K562 (cell line): ENCODE results near the gene OPTN. TPM values are rescaled to one million over a fixed set of nuclear protein-coding genes. Genes with fewer than 3 reads are reported as not detected.

Experiments
- CGGBP1 ChIP-seq: fragments of 250-450 bp; sonication (Bioruptor Pico); IDR thresholded peaks from 2 replicates; pipeline ENCODE4 v1.9.0; 2021; ENCODE audit warnings: mild to moderate bottlenecking
- ERF ChIP-seq: fragments of 450-650 bp; formaldehyde crosslinking; IDR thresholded peaks from 2 replicates; pipeline ENCODE4 v1.4.0; 2020; ENCODE audit warnings: mild to moderate bottlenecking, mixed read lengths
- FIP1L1 ChIP-seq: fragments of 200-400 bp; formaldehyde crosslinking; IDR thresholded peaks from 2 replicates; pipeline ENCODE4 v1.6.1; 2018; ENCODE audit warnings: mild to moderate bottlenecking, low read depth, low read length; ENCODE audit not compliant: poor library complexity, severe bottlenecking
- KDM2B ChIP-seq: fragments of 250-450 bp; sonication (Bioruptor Pico); IDR thresholded peaks from 2 replicates; pipeline ENCODE4 v1.8.0; 2021; ENCODE audit warnings: mild to moderate bottlenecking, moderate library complexity
- MAZ ChIP-seq, 2 experiments: fragments of 450-650 bp in 1 of 2; sonication (generic) in 1 of 2; formaldehyde crosslinking; IDR thresholded peaks in 1 of 2; conservative IDR thresholded peaks in 1 of 2; 2 replicates each; pipeline versions ENCODE4 v1.4.0 to v1.5.0; 2020; ENCODE audit warnings: mild to moderate bottlenecking in 1 of 2, missing genetic modification reagents in 1 of 2
- PML ChIP-seq: IDR thresholded peaks from 2 replicates; pipeline ENCODE4 v1.6.1; 2012; ENCODE audit warnings: low read length, inconsistent platforms
- SMARCC2 ChIP-seq: fragments of 450-650 bp; IDR thresholded peaks from 2 replicates; pipeline ENCODE4 v1.6.1; 2017; ENCODE audit warnings: antibody characterized with exemption, moderate library complexity, mild to moderate bottlenecking, low read depth
- SRSF1 ChIP-seq: fragments of 200-400 bp; formaldehyde crosslinking; IDR thresholded peaks from 2 replicates; pipeline ENCODE4 v1.6.1; 2017; ENCODE audit warnings: mild to moderate bottlenecking, low read depth, low read length, moderate library complexity
- ZBTB26 ChIP-seq: fragments of 450-650 bp; formaldehyde crosslinking; IDR thresholded peaks from 2 replicates; pipeline ENCODE4 v1.4.0; 2022; ENCODE audit warnings: missing genetic modification characterization
- ZBTB9 ChIP-seq: fragments of 450-650 bp; formaldehyde crosslinking; IDR thresholded peaks from 2 replicates; pipeline ENCODE4 v1.4.0; 2020; ENCODE audit warnings: mild to moderate bottlenecking, moderate library complexity
- ZKSCAN1 ChIP-seq: fragments of 150-350 bp; IDR thresholded peaks from 2 replicates; pipeline ENCODE4 v1.6.1; 2016; ENCODE audit warnings: low read depth, low read length
- ZMIZ1 ChIP-seq, 2 experiments: fragments of 150-350 bp in 1 of 2; IDR thresholded peaks; 2 replicates each; pipeline ENCODE4 v1.6.1; 2012 to 2016; ENCODE audit warnings: low read depth in 2 of 2, low read length in 2 of 2, mild to moderate bottlenecking in 1 of 2, moderate library complexity in 1 of 2
- ZNF133 ChIP-seq: fragments of 250-450 bp; sonication (Bioruptor Pico); IDR thresholded peaks from 2 replicates; pipeline ENCODE4 v1.4.0; 2020; ENCODE audit warnings: mild to moderate bottlenecking
- polyA plus RNA-seq, 8 experiments: library from polyadenylated mRNA; depleted of rRNA in 4 of 8; stranded (reverse) in 5 of 8; unstranded in 3 of 8; fragments of >200 nt; fragmentation: Nextera tagmentation in 2 of 8; fragmentation: Illumina TruSeq in 1 of 8; extraction: Ambion mirVana in 2 of 8; extraction: Trizol in 1 of 8; gene quantifications; 2 replicates each; pipeline versions ENCODE4 v1.2.1 to v1.2.3, GENCODE V29; 2011 to 2014; ENCODE audit warnings: inconsistent platforms in 1 of 8, missing spikeins in 1 of 8
- total RNA-seq, 7 experiments: library from RNA; depleted of rRNA in 6 of 7; stranded (reverse); fragments of >200 nt in 6 of 7; fragmentation: Illumina TruSeq in 2 of 7; extraction: Trizol in 2 of 7; gene quantifications; 2 replicates each; pipeline versions ENCODE4 v1.2.1 to v1.2.3, GENCODE V29; 2011 to 2021; ENCODE audit warnings: low replicate concordance in 1 of 7
- TF ChIP-seq, protein P1 (sequence below): fragments of 150-350 bp; IDR thresholded peaks from 2 replicates; pipeline ENCODE4 v1.6.1; 2014; ENCODE audit warnings: low read depth, mild to moderate bottlenecking, low read length, borderline replicate concordance

OPTN gene
- total and polyA plus RNA-seq, 9 of the 15 experiments (the other 6 are each of a cell fraction or from before 2014, with no cell fraction given): 2.2 to 6.8 (median 5.0) TPM

- TF ChIP-seq ZBTB26 (CRISPR knock-in tag): 0 out of 2 replicates have a peak, but pooled peaks have one; percentile 52
- TF ChIP-seq ZMIZ1 (IDR thresholded peaks at IDR 0.05; ENCODE audit: low read depth in 2 of 2, low read length in 2 of 2): no peak
- no peak for TF ChIP-seq ZNF133 (CRISPR knock-in tag)
- no peak for TF ChIP-seq SMARCC2
- TF ChIP-seq, protein P1, sequence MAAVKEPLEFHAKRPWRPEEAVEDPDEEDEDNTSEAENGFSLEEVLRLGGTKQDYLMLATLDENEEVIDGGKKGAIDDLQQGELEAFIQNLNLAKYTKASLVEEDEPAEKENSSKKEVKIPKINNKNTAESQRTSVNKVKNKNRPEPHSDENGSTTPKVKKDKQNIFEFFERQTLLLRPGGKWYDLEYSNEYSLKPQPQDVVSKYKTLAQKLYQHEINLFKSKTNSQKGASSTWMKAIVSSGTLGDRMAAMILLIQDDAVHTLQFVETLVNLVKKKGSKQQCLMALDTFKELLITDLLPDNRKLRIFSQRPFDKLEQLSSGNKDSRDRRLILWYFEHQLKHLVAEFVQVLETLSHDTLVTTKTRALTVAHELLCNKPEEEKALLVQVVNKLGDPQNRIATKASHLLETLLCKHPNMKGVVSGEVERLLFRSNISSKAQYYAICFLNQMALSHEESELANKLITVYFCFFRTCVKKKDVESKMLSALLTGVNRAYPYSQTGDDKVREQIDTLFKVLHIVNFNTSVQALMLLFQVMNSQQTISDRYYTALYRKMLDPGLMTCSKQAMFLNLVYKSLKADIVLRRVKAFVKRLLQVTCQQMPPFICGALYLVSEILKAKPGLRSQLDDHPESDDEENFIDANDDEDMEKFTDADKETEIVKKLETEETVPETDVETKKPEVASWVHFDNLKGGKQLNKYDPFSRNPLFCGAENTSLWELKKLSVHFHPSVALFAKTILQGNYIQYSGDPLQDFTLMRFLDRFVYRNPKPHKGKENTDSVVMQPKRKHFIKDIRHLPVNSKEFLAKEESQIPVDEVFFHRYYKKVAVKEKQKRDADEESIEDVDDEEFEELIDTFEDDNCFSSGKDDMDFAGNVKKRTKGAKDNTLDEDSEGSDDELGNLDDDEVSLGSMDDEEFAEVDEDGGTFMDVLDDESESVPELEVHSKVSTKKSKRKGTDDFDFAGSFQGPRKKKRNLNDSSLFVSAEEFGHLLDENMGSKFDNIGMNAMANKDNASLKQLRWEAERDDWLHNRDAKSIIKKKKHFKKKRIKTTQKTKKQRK: no peak
- 0 out of 2 replicates have a peak, but pooled peaks have one; percentile 50 for TF ChIP-seq PML
- 0 out of 2 replicates have a peak, but pooled peaks have one; percentile 67 for TF ChIP-seq KDM2B (CRISPR knock-in tag)
- no peak for TF ChIP-seq ERF
- no peak for TF ChIP-seq ZBTB9 (CRISPR knock-in tag)
- TF ChIP-seq MAZ (CRISPR knock-in tag; conservative IDR thresholded peaks at IDR 0.05 in 1 of 2, IDR thresholded peaks at IDR 0.05 in 1 of 2): peak in 1 of 2 experiments; percentile 64; a peak in 2 of 4 replicates
- TF ChIP-seq ZKSCAN1: no peak
- TF ChIP-seq SRSF1: no peak
- no peak for TF ChIP-seq CGGBP1
- peak; percentile 63 for TF ChIP-seq FIP1L1
Observed at GRCh38 chr10:13160934-13161856, 61.2 kb downstream of the OPTN start, which contains the start of gene MCM10 (continued).
